ENCODE data around the gene SLC38A8.

- TF ChIP-seq CTCF (IDR thresholded peaks at IDR 0.05) (no peak), ZFX (IDR thresholded peaks at IDR 0.05; ENCODE audit: borderline replicate concordance) (no peak)
Measured at GRCh38 chr16:83989300-83989699, 53.3 kb downstream of the SLC38A8 start.
